CD4-positive, alpha-beta T cell treated with Interleukin-12 subunit alpha and Interleukin-12 subunit beta, for 1 hour (primary cell): ENCODE data around the gene ARHGAP24.
"Not testable (repeated sequence)": the region's sequence is repeated elsewhere in the genome, so short reads cannot be mapped to it uniquely, and the experiment has no call there.

Experiments
- DNase-seq: peaks from one replicate; pipeline ENCODE4 v3.0.0-alpha.2; 2020

The ARHGAP24 gene

DNA sequence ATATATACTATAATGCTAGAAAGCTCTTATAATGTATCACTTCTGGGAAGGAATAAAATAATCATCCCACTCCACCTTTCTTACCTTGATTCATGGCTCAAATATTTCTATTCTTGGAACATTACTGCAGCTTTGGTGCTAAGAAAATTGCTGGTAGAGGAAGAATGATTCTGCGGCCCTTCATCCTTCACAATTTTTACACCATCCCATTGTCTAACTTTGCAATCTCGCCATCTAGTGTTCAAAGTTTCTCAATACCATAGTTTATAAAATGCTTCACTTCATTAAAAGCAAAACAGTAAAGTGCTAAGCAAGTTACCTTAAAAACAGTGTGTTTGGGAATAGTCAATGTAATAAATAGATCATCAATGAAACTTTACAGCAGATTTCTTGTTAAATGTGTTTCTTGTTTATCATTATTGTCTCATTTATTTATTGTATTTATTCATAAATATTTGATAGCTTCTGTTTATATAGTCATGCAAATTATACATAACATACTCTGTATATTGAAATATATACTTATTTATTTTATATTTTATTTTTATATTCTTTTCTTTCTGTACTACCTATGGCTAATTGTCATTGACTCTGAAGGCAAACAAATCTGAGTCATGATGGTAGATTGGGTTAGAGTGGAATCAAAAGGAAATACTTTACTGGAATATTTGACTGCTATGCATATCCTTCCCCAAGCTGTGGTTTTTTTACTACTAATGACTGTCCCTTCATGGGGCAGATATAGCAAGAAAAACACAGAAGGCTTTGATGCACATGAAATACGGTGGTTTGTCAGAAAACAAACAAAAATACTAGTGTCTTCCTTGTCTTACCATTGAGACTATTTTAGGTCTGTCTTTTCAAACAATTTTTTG lies 494.2 kb downstream of the ARHGAP24 start:
- peak; percentile 1 for DNase-seq

GRCh38 chr4:85970535-85970934 lies 495.6 kb downstream of the ARHGAP24 start:
- no peak for DNase-seq

- no peak for DNase-seq
Measured at GRCh38 chr4:85979276-85979675, 504.3 kb downstream of the ARHGAP24 start.

DNA sequence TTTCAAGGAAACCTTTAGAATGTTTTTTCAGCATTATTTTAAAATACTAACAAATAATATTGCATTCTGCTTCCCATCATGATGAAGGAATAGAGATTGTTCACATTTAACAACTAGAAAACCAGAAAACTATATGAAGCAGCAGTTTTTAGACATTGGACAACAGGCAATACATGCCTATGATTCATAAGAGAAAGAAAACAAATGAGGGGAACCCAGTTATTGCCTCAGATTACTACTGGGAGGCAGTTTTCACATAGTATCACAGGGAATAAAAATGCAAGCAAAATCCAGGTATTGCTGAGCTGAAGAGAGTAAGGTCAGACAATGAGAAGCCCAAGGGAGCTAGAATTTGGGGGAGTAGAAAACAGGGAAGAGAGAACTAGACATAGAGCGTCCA lies 511.3 kb downstream of the ARHGAP24 start:
- DNase-seq: no peak

DNA sequence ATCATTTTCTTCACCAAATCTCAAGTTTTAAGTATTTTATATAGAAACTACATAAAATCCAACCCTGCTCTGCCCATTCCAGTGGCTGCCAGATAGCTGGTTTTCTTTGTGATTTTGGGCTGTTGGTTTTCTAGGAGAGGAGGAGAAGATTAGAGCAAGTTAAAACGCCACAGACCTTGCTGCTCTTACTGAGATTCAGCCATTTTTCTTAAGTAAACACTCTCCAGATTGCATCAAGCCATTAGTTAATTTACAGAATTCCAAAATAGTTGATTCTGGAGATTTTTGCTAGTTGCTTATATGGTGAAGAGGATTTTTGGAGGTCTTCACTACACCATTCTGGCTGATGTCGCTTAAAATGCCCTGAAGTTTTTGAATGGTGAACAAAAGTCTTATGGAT lies 518.7 kb downstream of the ARHGAP24 start:
- DNase-seq: no peak

GRCh38 chr4:85994576-85994975 lies 519.6 kb downstream of the ARHGAP24 start:
- no peak for DNase-seq

- DNase-seq: no peak
Measured at GRCh38 chr4:85995361-85995760, 520.4 kb downstream of the ARHGAP24 start.

- no peak for DNase-seq
Measured at GRCh38 chr4:86001591-86001990, 526.6 kb downstream of the ARHGAP24 start.

DNA sequence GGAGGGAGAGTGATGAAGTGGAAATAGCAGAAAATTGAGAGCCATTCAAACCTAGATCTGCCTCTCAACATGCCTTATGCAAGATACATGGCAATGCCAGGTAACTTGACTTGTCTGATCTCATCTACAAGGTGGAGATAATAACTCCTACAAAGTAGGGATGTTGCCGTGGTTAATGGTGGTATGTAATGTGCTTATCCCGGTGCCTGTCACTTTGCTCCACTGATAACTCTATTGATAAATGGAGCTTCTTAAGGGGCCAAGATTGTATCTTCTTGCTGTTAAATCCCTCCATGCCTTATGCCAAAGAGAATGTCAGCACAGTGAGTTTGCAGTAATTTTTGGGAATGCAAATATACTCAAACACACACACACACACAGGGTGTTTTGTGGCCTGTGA lies 529.1 kb downstream of the ARHGAP24 start:
- DNase-seq: no peak

- DNase-seq: no peak
Measured at GRCh38 chr4:86006057-86006456, 531.1 kb downstream of the ARHGAP24 start.

GRCh38 chr4:86007042-86007441 lies 532.1 kb downstream of the ARHGAP24 start:
- DNase-seq: no peak

DNA sequence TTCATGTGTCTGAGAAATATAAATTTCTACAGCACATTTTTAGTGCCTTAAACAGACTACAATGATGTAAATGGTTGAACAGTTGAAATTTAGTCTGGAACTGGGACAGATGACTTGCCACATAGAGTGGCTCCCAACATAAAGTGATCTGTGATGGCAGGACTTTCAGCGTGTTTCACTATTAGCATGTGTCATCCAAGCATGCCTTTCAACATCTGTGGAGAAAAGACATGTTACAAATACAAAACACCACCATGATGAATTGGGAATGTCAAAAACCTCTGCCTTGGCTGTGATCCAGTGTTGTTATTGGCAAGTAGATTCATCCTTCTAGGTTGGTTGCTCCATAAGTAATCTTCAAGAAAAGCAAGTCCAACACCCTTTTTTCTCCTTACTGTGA lies 536.2 kb downstream of the ARHGAP24 start:
- no peak for DNase-seq

DNA sequence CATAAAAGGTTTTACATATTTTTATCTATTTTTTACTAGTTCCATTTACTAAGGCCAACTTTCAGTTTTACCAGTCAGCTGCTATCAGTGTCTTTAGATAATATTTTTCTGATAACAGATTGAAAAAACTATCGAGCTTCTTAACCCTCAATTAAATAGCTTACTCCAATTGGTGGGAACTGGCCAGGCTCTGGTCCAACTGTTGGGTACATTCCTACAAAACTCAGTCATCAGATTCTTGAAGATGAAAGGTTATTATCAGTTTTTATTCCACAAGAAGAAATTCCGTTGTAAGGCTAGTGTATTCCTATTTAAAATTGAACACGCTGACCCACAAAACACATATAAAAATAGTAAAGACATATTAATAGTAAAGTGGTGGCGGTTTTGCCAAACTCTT lies 538.7 kb downstream of the ARHGAP24 start:
- no peak for DNase-seq

DNA sequence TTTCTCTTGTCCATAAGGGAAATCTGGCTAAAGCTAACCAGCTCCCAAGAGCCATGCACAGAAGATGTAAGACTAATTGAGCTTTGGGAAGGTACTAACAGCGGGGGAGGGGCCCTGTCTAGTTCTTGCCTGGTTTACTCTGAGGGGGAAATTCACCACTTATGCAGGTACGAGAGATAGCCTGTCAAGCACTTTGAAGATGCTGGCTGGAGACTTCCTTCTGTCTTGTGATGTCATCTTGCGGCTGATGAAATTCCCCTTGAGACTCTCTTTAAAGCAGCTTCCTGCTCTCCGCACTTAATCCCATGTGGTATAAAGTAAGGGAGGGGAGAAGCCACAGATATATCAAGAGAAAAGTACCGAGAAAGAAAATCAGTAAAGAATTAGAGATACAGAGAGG lies 539.6 kb downstream of the ARHGAP24 start:
- DNase-seq: no peak

DNA sequence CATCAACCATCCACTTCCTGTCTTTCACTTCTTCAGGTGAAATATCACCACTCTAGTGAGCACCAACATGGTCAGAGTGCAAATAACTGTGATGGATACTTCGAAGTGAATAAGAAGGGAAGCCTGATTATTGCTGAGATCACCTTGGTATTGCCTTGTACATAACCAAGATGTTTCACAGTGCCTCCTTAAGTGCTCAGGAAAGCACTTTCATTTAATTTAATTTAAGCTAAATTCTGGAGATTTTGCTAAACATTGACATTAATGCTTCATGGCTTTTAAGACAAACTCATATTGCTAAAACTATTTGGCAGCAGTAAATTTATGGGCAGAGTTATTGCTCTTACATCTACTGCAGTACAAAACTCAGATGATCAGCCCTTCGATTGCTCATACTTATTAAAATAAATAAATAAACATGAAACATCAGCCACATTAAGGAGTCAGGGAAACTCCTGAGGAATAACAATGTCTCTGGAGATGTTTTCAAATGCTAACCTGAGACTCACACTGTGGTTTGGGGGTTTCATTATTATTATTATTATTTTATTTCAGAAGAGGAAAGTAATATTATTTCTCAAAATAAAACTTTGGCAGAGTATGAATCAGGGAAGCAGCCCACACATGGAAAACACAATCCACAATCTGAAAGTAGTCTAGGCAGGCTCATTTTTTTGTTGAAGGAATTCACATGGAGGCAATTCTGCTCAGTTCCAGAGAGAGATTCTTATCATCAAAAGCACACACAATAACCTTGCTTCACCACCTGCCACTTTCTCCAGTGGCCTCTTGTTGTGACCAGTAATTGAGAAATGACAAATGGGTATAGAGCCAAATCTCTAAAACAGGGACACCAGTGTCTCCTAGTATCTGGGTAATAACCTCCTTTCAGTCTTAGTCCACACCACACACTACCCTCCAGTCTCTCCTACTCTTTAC lies 540.7 kb downstream of the ARHGAP24 start:
- DNase-seq: no peak

DNA sequence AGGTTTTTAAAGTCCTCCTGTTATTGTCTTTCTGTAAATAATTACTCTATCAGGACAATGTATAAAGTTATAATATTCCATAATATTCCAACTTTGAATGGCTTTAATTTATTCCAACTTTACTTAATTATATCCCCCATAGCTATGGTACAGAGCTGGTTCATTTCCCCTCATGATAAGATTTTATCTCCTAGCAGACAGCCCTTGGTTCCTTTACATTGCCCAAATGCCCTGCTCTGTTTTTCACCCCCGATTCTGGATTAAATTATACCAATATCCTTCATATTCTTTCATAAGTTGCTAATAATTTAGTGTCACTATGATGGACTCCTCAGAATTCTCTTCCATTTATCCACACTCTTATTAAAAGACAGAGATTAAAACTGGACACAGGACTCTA lies 544.4 kb downstream of the ARHGAP24 start:
- no peak for DNase-seq

- DNase-seq: no peak
Measured at GRCh38 chr4:86019906-86020305, 545.0 kb downstream of the ARHGAP24 start.

DNA sequence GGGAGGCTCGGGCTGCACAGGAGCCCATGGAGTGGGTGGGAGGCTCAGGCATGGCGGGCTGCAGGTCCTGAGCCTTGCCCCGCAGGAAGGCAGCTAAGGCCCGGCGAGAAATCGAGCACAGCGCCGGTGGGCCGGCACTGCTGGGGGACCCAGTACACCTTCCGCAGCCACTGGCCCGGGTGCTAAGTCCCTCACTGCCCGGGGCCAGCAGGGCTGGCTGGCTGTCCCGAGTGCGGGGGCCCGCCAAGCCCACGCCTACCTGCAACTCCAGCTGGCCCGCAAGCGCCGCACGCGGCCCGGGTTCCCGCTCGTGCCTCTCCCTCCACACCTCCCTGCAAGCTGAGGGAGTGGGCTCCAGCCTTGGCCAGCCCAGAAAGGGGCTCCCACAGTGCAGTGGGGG lies 546.7 kb downstream of the ARHGAP24 start:
- not testable (repeated sequence) for DNase-seq

DNA sequence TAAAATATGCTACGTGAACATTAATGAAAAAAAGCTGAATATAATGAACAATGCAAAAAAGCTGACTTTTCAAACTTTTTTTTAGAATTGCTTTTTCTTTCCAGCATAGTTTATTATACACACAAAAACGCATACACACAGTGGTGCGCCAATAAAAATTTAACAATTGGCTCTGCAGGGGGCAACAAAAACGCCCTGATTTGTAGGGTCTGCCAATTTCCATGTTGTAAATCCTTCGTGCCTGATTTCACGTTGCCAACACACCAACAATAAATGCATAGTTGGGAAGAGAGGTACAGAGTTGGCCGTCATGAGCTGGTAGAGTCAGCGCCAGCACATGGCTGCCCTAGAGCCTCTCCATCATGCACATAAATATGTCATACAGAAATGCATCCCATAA lies 551.8 kb downstream of the ARHGAP24 start:
- no peak for DNase-seq

DNA sequence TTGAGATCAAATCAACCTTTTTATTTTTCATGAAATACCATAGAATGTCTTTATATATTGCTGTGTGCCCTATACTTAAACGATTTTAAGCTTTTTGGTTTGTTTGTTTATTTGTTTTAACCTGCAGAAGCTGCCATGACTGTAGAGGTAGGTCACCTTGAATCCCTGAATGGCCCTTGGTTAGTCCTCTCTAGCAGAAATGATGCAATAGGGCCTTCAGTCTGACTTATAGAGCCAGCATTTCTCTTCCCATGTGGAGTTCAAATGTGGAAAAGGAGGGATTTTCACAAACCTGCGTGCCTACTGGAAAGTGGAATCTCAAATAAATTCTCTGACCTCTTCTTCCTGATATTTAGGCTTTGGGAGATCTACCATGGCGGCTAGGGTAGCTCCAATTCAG lies 557.0 kb downstream of the ARHGAP24 start:
- DNase-seq: no peak

DNA sequence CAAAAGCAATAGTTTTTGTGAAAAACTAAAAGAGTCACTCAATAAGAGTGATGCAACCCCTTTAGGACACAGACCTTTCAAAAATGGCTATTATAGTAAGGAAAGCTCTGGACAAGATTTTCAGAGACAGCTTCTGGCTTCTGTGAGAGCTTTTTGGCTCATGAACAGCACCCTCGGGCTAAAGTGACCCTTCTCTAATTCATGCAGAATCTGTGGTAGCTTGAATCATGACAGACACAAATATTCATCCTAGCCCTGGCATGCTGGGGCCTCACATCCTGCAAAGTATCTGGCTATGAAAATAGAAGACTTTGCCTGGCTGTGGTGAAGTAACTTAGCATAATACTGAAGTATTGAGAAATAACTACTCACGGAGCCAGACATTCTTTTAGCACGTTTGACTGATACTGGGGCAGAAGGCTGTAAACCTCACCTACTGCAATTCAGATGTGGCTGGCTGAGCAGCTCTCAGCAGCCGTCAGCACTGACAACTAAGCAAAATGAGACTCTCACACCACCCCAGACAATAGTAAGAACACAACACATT lies 557.6 kb downstream of the ARHGAP24 start:
- DNase-seq: no peak

- DNase-seq: no peak
Measured at GRCh38 chr4:86033171-86033570, 558.2 kb downstream of the ARHGAP24 start.

DNA sequence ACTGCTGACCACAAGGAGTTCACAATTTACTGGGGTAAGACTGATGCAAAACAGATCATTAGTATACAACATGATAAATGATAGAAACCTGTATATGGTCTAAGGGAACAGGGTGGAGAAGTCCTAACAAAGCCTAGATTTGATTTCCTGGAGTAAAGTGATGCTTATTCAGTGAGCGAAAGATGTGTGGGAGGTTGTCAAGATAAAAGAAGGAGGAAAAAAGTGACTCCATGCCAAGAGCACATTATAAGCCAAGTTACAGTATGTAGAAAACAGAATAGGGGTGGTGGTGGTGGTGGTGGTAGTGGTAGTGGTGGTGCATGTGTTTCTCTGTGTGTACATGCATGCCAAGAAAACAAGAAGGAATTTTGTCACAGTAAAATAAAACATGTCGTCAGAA lies 559.7 kb downstream of the ARHGAP24 start:
- DNase-seq: no peak

- DNase-seq: no peak
Measured at GRCh38 chr4:86035688-86036087, 560.7 kb downstream of the ARHGAP24 start.
